ENCODE data around the gene TIMM29. TPM values are rescaled to one million over a fixed set of nuclear protein-coding genes. Genes with fewer than 3 reads are reported as not detected.

TIMM29 gene
- total RNA-seq, 1 donor from 2014 or later: 38.0 TPM

Other genes starting within 250 kb of the TIMM29 start
- 34.6 and 42.4 TPM in 2 replicates for gene QTRT1, start 227.4 kb upstream of the TIMM29 start, total RNA-seq
- 116 and 131 TPM in 2 replicates for gene DNM2, start 210.7 kb upstream of the TIMM29 start, total RNA-seq
- gene TMED1, start 92.6 kb upstream of the TIMM29 start, total RNA-seq: 32.6 and 39.4 TPM in 2 replicates
- gene C19orf38, start 80.4 kb upstream of the TIMM29 start, total RNA-seq: not detected in 2 replicates
- 25.7 and 32.2 TPM in 2 replicates for gene CARM1, start 57.3 kb upstream of the TIMM29 start, total RNA-seq
- gene YIPF2, start 172 bp upstream of the TIMM29 start, total RNA-seq: 98.3 and 109 TPM in 2 replicates
- gene SMARCA4, start 32.2 kb downstream of the TIMM29 start, total RNA-seq: 92.4 and 92.8 TPM in 2 replicates
- 98.5 and 115 TPM in 2 replicates for gene LDLR, start 160.7 kb downstream of the TIMM29 start, total RNA-seq
- gene SPC24, start 227.0 kb downstream of the TIMM29 start, total RNA-seq: 108 and 116 TPM in 2 replicates